ENCODE measurements around the gene RNASEH2A.

DNA sequence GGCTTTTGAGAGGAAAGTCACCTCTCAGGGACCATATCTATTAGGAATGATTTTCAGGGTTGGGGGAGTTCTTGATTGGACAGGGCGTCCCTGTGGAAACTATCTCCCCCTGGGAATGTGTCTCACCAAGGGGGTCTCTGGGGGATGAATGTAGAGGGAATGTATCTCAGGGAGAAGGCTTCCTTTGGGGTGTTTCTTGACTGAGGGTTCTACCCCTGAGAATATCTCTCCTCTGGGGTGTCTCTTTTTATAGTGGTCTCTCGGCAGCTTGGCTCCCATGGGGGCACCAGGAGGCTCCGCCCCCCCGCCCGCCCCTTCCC lies 27.0 kb downstream of the RNASEH2A start:
- TF ChIP-seq, protein P1, sequence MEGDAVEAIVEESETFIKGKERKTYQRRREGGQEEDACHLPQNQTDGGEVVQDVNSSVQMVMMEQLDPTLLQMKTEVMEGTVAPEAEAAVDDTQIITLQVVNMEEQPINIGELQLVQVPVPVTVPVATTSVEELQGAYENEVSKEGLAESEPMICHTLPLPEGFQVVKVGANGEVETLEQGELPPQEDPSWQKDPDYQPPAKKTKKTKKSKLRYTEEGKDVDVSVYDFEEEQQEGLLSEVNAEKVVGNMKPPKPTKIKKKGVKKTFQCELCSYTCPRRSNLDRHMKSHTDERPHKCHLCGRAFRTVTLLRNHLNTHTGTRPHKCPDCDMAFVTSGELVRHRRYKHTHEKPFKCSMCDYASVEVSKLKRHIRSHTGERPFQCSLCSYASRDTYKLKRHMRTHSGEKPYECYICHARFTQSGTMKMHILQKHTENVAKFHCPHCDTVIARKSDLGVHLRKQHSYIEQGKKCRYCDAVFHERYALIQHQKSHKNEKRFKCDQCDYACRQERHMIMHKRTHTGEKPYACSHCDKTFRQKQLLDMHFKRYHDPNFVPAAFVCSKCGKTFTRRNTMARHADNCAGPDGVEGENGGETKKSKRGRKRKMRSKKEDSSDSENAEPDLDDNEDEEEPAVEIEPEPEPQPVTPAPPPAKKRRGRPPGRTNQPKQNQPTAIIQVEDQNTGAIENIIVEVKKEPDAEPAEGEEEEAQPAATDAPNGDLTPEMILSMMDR (conservative IDR thresholded peaks at IDR 0.05; ENCODE audit: low read depth, low read length), result no peak
- no peak for TF ChIP-seq MAZ (IDR thresholded peaks at IDR 0.05; ENCODE audit: borderline replicate concordance, low read depth, low read length)
- TF ChIP-seq POLR2A (IDR thresholded peaks at IDR 0.05; ENCODE audit: low read depth, low read length), result no peak
- TF ChIP-seq RCOR1 (IDR thresholded peaks at IDR 0.05; ENCODE audit: insufficient replicate concordance, low read length), result no peak
- no peak for TF ChIP-seq SMC3 (IDR thresholded peaks at IDR 0.05; ENCODE audit: low read depth, low read length)
